Activated T-cell treated with anti-CD3 and anti-CD28 coated beads for 1 hour (primary cell): ENCODE data around the gene TEAD1.

Source experiments
- DNase-seq: peaks from one replicate; pipeline ENCODE4 v3.0.0-alpha.2; 2020; ENCODE audit warnings: low read depth

The TEAD1 gene

DNA sequence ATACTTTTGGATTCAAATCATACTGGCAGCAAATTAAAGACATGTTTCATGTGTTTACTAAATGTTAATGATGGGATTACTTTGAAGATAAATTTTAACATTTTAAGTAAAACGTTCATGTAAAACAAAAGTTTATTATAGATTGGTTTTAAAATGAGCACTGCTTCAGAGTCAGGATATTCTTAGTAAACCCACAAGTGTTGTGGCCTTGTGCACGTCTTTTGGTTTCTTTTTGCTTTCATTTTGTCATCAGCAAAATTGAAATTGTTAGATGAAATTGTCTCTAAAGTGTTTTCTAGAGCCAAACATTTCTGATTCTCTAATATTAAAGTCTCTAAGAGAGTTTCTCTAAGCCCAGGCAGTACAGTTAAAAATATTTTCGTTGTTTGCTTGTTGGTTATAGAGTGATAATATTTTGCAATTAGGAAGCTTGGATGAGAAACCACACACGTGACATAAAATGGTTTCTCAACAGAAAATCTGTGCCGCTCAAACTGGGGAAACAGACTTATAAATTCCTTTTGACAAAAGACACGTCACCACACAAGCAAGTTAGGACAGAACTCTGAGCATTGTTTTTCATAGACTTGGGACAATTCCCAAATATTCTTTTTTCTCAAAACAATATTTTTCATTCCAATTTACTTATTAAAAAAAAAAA, 164.4 kb downstream of the TEAD1 start:
- DNase-seq = no peak

DNA sequence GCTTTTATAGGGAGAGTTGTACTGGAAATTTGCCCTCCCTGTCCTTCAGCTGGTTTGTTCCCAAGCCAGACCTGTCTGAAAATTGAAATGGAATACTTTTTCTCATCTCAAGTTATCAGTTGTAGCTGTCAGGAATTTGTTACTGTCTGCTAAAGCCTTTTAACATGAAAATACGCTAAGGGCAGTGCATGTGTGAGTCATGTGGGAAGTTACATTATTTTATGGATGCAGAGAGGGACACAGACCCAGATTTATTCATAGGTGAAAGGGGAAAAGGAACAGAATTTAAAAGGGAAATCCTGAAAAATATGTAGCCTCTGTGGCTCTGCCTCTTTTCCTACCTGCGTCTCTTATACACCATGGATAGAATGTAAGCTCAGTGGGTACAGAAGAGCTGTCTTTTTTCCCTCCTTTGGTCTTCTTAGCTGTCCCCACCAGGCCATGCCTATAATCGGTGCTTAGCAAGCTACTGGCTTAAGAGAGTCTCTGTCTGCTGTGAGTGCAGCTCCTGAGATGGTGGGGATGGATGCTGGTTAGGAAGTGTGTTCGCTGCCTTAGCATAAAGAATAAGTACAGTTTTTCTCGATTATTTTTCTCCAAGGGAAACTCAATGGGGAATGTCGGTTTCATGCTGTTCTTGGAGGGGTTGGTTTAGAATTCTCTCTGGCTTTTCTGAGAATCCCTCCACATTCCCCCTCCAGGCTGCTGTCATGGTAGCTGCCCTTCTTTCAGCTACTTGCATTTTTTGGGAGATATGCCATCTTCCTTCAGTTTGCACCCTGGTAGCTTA, 166.8 kb downstream of the TEAD1 start:
- DNase-seq = no peak

DNA sequence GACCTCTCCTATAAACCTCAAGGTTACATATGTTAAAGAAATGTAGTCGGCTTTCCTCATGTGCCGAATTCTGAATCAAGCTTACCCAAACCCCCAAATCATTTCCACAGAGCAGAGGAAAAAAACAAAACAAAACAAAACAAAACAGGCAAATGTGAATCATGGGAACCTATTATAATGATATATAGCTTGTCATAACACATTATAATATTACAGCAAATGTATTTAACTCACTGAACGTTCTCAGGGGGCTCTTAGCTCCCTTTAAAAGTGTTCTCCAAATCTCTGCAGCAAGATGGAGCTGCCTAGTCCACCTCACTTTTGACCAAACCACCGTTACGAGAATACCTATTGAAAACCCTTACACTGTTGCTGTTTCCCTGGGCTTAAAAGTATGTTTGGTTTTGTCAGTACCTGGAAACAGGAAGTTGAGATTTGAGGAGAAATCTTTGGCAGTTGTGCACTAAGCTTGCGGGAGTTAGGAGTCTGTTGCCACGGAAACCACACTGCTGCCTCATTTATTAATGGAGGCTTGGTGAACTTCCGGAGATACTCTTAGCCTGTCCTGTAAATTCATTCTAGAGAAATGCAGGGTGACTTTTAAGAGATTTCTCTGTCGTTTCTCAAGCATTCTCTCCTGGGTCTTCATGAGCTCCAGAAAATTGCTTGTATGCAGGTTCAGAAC, 167.9 kb downstream of the TEAD1 start:
- DNase-seq = no peak

DNA sequence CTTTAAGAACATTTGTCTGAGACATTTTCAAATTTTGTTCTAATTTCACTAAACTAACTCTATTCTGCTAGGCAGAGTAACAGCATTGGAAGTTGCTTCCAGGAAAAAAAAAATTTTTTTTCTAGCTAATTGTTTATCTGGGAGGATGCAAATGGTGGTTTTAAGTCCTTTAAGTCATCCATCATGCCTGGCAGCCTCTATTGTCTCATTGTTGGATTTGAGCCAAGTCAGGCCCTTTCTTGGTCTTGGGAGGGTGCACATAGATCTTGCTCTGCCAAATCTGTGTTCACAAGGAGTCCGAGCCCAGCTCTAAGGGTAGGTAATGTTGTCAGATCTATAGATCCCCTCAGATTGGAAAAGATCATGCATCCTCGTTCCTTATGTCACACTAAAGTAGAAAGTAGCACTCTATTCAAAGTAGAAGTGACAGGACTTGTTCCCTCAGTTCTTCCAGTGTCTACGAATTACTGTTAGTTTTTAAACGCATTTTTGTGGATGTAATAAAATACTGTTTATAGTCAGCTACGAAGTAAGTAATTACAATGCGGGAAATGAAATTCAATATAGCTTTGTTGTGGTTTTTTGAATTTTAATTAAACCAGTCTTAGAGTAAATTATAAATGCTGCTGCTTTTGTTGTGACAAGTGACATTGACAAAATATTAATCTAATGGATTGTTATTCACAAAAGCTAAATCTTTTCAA, 168.9 kb downstream of the TEAD1 start:
- DNase-seq = no peak

DNA sequence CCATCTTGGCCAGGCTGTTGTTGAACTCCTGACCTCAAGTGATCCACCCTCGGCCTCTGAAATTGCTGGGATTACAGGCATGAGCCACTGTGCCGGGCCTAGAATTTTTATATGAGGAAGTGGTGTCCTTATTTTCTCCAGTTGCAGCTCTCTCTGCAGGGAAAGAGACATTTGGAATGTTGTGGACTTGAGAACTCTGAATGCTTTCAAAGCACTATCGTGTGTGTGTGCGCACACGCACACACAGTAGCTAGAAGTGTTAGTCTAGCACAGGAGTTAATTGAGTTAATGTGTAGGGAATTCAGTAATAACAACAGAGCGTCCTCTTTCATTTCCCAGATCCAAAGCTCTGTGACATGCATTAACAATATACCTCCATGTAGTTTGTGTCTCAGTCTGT, 170.9 kb downstream of the TEAD1 start:
- DNase-seq = no peak

DNA sequence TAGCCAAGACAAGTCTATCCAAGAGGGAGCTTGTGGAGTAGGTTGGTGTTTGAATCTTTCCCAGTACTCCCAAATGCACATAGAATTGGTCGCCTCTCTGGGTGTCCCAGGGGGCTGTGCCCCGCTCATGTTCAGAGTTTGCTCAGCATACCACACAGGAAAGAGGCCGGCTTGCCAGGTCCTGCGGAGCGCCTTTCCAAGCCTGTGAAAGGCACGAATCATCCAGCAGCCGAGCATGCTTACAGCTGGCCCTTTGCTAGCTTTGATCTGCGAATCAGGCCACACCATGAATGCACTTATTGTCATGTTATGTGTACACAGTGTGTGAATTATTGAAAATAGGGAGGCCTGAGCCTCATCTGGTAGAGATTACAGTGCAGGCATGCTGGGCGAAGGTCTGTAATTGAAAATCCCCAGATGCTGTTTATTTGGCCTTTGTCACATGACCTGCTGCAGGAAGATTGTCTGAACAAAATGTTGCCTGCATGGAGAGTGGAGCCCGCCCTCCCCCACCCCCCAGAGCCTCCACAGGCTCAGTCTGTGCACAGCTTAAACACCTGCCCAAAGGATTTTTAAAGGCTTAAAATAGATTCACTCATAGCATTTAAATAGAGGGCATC, 171.6 kb downstream of the TEAD1 start:
- DNase-seq = no peak

DNA sequence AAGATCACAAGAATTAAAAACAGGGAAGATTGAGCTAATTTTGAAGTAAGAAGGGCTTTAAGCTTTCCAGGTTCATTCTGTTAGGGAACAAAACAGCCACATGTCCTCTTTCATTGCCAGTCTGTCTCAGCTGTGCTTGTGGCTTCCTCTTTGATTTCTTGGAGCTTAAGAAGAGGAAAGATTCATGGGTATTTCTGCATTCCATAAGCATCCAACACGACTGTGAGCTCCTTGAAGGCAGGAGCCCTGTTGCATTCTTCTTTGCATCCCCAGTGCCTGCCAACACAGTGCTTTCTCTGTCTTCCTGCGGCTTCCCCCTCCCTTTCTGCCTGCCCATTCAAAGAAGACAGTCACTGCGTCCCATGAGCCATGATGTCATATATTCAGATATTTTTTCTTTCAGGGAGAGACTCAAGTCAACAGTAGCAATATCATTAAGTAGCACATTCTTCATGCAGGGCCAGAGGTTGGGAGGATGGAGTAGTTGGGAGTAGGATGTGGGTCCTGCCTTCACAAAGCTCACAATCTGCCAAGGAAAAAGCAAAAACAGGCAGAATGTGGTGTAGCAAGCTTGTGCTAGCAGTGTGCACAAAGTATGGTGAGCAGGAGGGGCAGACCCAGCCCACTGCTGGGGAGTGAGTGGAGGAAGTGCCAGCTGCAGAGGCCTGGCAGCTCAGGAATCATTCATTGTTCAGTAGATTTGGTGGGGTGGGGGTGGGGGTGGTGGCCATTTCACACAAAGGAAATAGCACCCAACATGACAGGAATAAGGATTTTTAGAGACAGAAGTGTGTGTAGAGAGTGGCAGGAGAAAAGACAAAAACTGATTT, 172.8 kb downstream of the TEAD1 start:
- no peak for DNase-seq

DNA sequence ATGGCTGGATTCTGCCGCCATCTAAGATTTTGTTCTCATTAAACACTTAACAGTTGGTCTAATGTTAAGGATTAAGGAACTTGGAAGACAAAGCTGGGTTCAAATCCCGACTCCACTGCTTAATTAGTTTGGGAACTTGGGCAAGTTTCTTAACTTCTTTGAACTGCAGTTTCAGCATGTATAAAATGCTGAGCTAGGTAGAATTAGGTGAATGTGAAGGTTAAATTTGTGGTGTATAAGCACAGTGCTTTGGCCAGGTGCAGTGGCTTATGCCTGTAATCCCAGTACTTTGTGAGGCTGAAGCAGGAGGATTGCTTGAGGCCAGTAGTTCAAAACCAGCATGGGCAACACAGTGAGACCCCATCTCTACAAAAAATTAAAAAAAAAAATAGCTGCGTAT, 174.2 kb downstream of the TEAD1 start:
- DNase-seq = no peak

DNA sequence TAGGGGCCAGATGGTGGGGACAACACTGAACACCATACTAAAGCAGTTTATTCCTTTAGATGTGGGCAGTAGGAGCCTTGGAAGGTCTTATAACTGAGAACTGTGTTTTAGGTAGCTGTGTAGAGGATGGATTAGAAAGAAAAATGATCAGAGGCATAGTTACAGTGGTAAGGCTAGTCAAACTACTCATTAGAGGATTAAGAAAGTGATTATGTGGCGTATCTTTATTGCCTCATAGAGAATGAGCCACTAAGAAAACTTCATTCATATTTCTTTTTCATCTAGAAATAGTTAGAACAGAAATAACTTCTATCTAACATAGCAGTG, 179.1 kb downstream of the TEAD1 start:
- DNase-seq = no peak

DNA sequence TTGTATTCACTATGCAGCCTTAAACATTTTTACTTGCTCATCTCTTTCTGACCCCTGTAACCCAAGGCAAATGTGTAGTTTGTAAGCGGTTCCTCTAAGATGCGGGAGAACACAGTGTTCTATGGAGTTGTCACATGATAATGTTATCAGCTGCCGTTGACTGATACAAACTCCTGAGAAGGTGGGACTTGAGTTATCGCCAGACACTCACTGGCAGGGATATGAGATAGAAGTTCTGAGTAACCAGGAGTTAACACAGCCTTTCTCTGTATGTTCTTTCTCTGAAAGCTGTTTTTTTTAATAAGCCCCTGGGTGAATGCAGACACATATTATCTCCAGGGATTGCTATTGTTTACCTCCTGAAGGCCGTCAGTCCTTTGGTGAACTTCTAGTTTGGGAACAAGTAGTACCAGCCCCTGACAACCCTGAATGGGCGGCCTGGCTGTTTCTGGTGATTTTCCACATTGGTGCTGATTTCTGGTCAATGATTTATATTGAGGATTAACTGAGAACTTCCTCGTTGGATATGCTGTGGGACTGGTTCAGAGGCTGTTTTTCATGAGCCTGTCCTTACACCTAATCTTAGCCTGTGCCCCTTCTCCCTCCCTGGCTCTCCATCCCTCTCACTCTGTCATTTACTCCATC, 179.6 kb downstream of the TEAD1 start:
- DNase-seq = no peak

DNA sequence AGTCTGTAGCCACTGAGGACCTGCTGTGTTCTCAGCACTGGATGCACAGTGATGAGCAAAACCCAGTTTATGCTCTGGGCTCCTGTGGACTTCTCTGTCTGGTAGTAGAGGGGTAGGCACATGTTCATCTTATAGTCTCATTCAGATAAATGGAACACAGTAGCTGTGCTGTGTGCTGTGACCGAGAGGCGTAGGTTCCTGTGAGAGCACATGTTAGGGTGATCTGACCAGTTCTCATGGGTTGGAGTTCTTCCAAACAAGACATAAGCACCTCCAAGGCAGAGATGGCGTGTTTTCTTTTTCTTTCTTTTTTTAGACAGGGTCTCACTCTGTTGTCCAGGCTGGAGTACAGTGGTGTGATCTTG, 180.1 kb downstream of the TEAD1 start:
- no peak for DNase-seq

DNA sequence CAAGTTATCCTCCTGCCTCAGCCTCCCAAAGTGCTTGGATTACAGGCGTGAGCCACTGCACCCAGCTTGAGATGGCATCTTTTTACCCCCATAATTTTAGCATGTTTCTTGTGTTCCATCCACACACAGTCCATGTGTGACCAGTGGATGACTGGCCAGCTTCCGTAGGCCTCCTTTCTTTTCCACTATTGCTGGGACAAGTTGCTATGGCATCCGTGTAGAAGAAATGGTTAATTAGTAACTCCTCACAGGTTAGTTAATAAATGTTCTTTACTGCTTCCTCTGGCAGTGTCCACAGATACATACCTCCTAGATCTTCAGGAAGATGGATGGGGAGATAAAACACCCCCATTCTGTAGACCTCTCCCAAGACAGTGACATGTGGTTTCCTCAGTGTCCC, 180.6 kb downstream of the TEAD1 start:
- no peak for DNase-seq

DNA sequence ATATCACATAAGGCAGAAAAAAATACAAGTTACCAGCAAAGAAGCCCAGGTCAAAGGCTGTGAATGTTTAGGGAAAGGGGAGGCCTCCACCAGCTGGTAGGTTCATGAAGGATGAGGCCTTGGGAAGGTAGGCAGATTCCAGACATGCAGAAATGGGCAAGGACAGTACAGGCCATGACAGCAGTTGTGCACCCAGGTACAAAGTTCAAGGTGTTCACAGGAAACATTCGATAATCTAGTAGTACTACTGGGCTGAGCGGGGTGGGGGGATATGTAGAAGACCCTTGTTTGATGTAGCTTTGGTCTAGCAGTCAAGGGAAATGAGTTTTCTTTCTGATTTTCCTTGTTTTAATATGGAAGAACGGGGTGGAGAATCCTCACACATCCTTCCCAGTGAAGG, 182.1 kb downstream of the TEAD1 start:
- no peak for DNase-seq

DNA sequence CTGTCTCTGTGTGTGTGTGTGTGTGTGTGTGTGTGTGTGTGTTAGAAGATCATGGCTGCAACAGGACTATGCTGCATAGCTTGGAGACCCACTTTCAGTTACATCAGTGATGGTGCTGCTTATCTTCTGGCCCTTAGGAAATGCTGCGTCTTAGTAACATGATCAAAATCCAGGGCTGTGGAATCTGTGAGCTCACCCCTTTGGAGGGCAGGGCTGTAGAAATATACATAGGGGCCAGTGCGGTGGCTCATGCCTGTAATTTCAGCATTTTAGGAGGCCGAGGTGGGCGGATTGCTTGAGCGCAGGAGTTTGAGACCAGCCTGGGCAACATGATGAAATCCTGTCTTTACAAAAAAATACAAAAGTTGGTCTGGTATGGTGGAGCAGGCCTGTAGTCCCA, 183.4 kb downstream of the TEAD1 start:
- no peak for DNase-seq

DNA sequence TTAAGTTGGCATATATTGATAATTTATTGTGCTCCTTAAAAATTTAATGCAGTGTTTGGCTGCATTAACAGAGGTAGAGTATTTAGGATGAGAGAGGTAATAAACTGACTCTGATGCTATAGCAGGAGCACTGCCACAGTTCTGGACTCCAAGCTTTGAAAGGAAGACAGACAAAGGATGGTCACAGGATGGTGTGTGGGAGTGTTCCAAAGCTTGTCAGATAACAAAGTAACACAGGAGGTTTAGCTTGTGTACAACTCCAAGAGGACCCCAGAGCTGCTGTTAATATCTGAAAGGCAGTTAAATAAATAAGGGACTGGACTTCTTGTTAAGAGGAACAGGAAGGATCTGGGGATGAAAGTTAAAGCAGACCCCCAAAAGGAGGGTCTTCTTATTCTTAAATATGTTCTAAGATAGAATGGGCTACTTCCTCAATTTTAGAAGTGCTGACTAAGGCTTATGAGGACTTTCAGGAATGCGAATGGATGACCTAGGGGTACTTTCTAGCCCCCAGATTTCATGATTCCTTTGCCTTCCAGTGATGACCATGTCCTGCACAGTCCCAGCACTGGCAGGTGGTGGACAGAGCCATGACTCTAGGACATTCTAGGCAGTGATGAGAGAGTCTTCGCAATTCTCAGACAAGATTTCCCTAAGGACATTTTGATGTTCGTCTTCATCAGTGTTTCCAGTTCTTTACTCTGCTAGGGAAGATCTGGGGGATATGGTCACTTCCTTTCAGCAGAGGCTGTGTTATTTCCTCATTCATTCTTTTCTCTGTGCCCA, 185.8 kb downstream of the TEAD1 start:
- DNase-seq = no peak

DNA sequence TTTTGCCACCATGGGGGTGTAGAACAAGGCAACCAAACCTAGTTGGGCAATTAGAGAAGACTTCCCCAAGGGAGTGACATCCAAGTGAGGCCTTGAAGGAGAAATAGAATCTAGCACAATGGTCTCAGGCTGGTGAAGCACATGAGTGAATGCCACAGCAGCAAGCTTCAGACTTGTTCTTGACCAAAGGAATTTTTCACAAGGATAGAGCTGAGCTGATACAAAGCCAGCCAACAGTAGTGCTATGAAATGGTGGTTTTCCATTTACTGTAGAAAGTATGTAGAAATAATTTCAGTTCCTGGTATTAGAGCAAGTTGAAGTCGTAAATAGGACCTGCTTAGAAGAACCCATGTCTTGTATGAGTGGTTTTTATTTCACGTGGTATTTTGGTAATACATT, 186.6 kb downstream of the TEAD1 start:
- no peak for DNase-seq

DNA sequence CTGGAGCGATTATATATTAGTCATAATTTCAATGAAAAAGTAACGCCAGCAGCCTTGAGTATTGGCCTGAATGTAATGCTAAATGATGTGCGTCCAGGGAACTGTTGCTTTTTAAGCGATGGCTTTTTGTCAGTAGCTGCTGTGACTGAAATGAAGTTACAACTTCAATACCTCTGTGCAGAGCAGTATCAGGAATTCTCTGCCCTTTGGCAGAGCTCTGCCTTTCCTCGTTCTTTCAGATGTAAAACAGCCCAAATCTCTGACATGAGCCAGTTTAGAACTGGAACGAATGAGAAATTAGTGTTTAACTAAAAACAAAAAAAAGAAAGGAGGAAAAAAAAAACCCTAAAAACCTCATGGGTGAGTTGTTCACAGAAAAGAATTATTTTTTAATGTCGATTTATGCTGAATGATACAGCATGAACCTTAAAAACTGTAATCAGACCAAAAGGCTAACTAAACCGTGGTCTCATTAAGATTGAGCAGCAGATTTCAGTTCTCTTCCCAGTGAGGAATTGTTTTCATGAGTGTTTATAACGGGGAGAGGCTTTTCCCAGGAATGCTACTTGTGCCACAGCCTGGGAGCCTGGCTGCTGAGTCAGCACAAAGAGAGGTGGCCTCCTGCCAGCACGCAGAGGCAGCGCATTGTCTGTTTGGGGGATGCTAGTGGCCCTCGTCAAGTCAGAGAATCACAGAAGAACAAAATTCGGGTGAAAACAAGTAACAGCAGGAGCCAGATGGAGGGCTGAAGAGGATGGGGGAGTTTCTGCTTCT, 188.7 kb downstream of the TEAD1 start:
- DNase-seq = no peak

DNA sequence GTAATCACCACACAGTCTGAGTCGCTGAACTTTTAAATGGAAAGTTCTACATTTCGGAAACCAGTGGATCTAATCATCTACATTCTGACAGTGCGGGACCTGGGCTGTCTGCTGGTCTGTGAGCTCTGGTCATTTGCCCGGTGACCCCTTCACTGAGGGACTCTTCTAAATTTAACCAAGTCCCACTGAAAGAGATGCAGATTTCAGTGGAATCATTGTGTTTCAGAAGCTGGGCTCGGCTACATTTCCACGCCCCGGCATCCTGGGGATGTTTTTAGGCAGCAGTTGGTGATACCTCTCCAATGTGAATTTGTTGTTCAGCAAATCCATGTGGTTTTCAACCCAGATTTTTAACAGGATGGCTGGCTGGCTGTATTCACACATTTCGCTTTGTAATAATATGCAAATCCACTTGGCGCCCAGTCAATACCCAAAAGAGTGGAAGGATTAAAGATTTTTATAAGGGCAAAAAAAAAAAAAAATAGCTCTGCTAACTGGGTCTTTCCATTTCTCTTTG, 189.4 kb downstream of the TEAD1 start:
- DNase-seq = no peak
